ENCODE measurements around the gene SAMD11. TPM values are rescaled to one million over a fixed set of nuclear protein-coding genes. Genes with fewer than 3 reads are reported as not detected.

Gene SAMD11
- total and polyA plus RNA-seq, 5 experiments from 2014 or later, result 0.29 TPM; not detected in 4

GRCh38 chr1:906600-907420 lies 16.9 kb upstream of the SAMD11 start:
- POLR2A ChIA-PET, result interaction anchor here (1.2 to 2.1 kb wide), 2 partner anchors 13 to 70 kb away, joined by 4 read pairs; no protein-coding TSS in a partner anchor
- Mint-ChIP-seq H3K27me3 (peaks cover 13 to 49% (median 28%) of the 10 kb centered on the region in 5 donors), H3K27ac (peak overlapping the region in 1 of 10 donors; percentile 55), H3K4me1 (peaks cover 7 to 18% (median 13%) of the 10 kb centered on the region in 4 donors), H3K4me3 (peak overlapping the region in 8 of 10 donors; percentile 7 to 80 (median 26)), H3K9me3 (peaks cover 0 to 7% (median 0%) of the 10 kb centered on the region in 9 donors), H3K36me3 (no peaks in the 10 kb centered on the region)
- DNase-seq (no peak), ATAC-seq (no peak)

- POLR2A ChIA-PET, result no interaction called here
- Mint-ChIP-seq H3K4me3 (no peak overlapping the region), H3K9me3 (peaks cover 0 to 7% (median 0%) of the 10 kb centered on the region in 9 donors), H3K36me3 (no peaks in the 10 kb centered on the region), H3K4me1 (peaks cover 13 to 21% (median 19%) of the 10 kb centered on the region in 4 donors), H3K27me3 (peaks cover 13 to 58% (median 35%) of the 10 kb centered on the region in 5 donors), H3K27ac (no peak overlapping the region)
- ATAC-seq (no peak), DNase-seq (no peak)
Observed at GRCh38 chr1:907611-908451, 15.9 kb upstream of the SAMD11 start.

- ATAC-seq (no peak), DNase-seq (no peak)
- Mint-ChIP-seq H3K36me3 (no peaks in the 10 kb centered on the region), H3K27ac (no peak overlapping the region), H3K27me3 (peaks cover 13 to 67% (median 36%) of the 10 kb centered on the region in 5 donors), H3K4me3 (no peak overlapping the region), H3K9me3 (peaks cover 0 to 7% (median 0%) of the 10 kb centered on the region in 9 donors), H3K4me1 (peaks cover 13 to 21% (median 19%) of the 10 kb centered on the region in 4 donors)
- POLR2A ChIA-PET, result no interaction called here
Observed at GRCh38 chr1:908661-909060, 15.1 kb upstream of the SAMD11 start.

GRCh38 chr1:909861-910310 lies 13.8 kb upstream of the SAMD11 start:
- POLR2A ChIA-PET, result no interaction called here
- Mint-ChIP-seq H3K9me3 (peaks cover 0 to 7% (median 0%) of the 10 kb centered on the region in 9 donors), H3K27ac (no peak overlapping the region), H3K27me3 (peaks cover 13 to 76% (median 36%) of the 10 kb centered on the region in 5 donors), H3K4me1 (peaks cover 13 to 21% (median 14%) of the 10 kb centered on the region in 4 donors), H3K36me3 (no peaks in the 10 kb centered on the region), H3K4me3 (no peak overlapping the region)
- ATAC-seq (no peak), DNase-seq (no peak)

DNA sequence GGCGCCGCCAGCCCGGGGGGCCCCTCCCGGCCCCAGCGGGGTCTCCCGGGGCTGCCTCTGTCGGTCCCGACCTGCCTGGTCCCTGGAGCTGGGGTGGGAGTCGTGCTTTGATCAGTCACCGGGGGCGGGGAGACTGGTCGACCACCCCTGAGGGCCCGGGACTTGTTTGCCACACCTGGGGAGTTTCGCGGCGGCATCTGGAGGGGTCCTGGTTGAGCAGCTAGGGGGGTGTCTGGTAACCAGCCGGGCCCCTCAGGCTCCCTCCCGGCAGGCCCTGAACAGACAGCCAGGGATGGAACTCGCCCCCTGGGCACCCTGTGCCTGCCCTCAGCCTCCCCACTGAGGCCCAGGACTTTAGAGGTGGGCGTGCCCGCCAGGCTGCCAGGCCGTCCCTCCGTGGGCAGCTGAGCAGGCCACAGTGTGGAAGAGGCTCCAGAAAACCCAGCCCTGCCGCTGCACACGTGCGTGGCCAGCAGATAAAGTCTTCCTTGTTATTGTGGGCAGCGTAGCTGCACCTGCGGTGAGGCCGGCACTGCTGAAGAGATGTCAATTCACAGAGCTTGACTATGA lies 13.3 kb upstream of the SAMD11 start:
- Mint-ChIP-seq H3K9me3 (peaks cover 0 to 7% (median 0%) of the 10 kb centered on the region in 9 donors), H3K4me3 (peak overlapping the region in 1 of 10 donors; percentile 15), H3K27me3 (peaks cover 13 to 78% (median 33%) of the 10 kb centered on the region in 5 donors), H3K36me3 (no peaks in the 10 kb centered on the region), H3K4me1 (peaks cover 9 to 16% (median 10%) of the 10 kb centered on the region in 4 donors), H3K27ac (no peak overlapping the region)
- POLR2A ChIA-PET, result no interaction called here
- DNase-seq, result peak in 2 of 10 donors; percentile 3 to 55
- no peak for ATAC-seq

DNA sequence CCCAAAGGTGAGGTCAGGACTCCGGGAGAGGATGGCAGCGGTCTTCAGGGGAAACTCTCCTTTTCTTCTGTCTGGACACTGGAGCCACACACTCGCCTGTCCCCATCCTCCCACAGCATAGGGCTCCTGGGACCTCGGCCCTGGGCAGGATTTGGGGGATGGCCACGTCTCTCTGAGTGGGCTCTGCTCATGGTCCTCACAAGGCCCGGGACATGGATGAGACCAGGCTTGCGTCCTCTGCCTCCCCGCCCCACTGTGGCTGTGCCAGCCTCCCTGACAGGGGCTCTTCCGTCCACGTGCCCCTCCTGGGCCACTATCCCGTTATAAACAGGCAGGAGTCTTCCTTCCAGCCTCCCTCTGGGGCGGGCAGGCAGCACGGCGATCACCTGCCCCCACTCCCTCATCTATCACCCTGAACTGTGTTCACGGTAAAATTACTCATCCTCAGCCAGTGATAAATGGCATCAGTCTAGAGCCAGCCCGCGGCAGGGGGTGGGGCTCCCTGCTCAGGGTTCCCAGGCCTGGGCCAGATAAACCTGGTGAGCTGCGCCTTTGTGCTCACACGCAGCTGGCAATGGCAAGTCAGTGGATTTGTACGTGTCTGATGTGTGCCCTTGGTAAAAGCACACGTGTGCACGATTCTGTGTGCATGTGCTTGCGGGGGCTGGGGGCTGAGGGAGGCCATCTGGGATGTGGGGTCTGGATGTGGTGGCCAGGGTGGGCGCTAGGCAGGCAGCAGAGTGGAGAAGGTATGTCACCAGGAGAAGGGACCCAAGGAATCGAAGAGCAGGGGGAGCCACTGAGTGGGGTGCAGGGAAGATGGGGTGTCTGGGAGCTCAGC lies 12.6 kb upstream of the SAMD11 start:
- ATAC-seq (no peak), DNase-seq (peak in 1 of 10 donors; percentile 62)
- POLR2A ChIA-PET, result no interaction called here
- Mint-ChIP-seq H3K4me3 (peak overlapping the region in 1 of 10 donors; percentile 15), H3K9me3 (peaks cover 0 to 7% (median 0%) of the 10 kb centered on the region in 9 donors), H3K4me1 (peaks cover 7 to 14% (median 9%) of the 10 kb centered on the region in 4 donors), H3K36me3 (no peaks in the 10 kb centered on the region), H3K27ac (peak overlapping the region in 1 of 10 donors; percentile 46), H3K27me3 (peaks cover 13 to 76% (median 32%) of the 10 kb centered on the region in 5 donors)

GRCh38 chr1:911875-912739 lies 11.6 kb upstream of the SAMD11 start:
- POLR2A ChIA-PET, result no interaction called here
- DNase-seq, result peak in 1 of 10 donors; percentile 53
- Mint-ChIP-seq H3K9me3 (peaks cover 0 to 7% (median 0%) of the 10 kb centered on the region in 9 donors), H3K4me3 (no peak overlapping the region), H3K36me3 (no peaks in the 10 kb centered on the region), H3K27ac (peak overlapping the region in 1 of 10 donors; percentile 46), H3K4me1 (peaks cover 6 to 7% (median 7%) of the 10 kb centered on the region in 4 donors), H3K27me3 (peaks cover 11 to 69% (median 26%) of the 10 kb centered on the region in 5 donors)
- ATAC-seq, result no peak

DNA sequence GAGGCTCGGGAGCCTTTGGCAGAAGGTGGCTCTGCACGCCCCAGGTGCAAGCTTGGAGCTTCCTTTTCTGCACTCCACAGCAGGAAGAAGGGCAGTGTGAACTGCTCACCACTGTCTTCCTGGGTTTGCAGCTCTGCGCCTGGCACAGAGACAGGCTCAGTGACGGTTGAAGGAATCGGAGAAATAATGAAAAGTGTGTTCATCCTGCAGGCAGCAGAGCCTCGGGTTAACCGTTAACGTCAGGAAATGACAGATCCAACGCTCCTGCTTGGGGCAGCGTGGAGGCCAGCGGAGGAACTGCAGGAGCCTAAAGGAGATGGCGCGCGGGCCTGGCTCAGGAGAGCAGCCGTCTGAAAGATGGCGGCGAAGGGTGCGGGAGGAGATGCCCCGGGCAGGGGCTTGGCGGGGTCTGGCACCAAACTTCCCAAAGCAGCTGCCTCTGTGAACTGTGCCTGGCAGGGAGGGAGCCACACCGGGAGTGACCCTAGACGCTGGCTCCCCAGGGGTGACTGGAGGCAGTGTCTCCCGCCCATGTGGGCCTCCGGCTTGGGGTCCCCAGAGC lies 10.9 kb upstream of the SAMD11 start:
- no peak overlapping the region for H3K4me3 Mint-ChIP-seq
- POLR2A ChIA-PET, result no interaction called here
- H3K27me3 Mint-ChIP-seq, result peaks cover 12 to 69% (median 28%) of the 10 kb centered on the region in 5 donors
- H3K36me3 Mint-ChIP-seq, result no peaks in the 10 kb centered on the region
- peaks cover 0 to 7% (median 0%) of the 10 kb centered on the region in 9 donors for H3K9me3 Mint-ChIP-seq
- peaks cover 6 to 7% (median 7%) of the 10 kb centered on the region in 4 donors for H3K4me1 Mint-ChIP-seq
- H3K27ac Mint-ChIP-seq, result peak overlapping the region in 1 of 10 donors; percentile 46
- DNase-seq, result no peak
- peak in 1 of 2 donors; percentile 58 for ATAC-seq

DNA sequence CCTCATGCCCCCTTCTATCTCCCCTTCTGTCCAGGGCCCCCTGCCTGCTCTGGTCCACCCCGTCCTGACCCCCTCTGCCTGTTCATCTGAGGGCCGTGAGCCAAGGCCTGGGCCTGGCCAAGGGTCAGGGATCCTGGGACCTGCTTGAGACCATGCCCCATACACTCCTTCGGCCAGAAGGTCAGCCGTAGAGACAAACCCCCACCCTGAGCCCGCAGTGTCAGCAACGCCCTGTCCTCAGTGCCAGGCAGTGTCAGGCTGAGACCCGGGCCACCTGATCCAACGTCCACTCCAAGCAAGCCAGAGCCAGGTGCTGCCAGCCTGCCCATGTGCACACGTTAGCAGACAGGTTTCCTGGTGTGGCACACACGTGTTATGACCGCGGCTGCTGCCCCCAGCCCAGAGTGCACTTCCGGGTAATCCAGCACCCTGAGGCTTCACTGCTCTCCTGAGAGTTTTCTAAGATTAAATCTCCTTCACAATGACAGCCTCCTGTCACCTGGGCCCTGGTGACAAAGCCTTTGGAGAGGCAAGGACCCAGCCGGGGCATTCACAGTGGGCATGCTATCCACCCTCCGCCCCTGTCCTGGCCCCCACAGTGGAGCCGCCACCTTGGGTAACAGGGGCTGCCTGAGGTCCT lies 10.1 kb upstream of the SAMD11 start:
- peaks cover 11 to 70% (median 28%) of the 10 kb centered on the region in 5 donors for H3K27me3 Mint-ChIP-seq
- DNase-seq (no peak), ATAC-seq (no peak)
- POLR2A ChIA-PET, result no interaction called here
- peaks cover 5 to 7% (median 6%) of the 10 kb centered on the region in 4 donors for H3K4me1 Mint-ChIP-seq
- peaks cover 0 to 3% (median 0%) of the 10 kb centered on the region in 9 donors for H3K9me3 Mint-ChIP-seq
- H3K36me3 Mint-ChIP-seq, result no peaks in the 10 kb centered on the region
- H3K4me3 Mint-ChIP-seq, result no peak overlapping the region
- H3K27ac Mint-ChIP-seq, result no peak overlapping the region

GRCh38 chr1:914131-914890 lies 9.4 kb upstream of the SAMD11 start:
- H3K36me3 Mint-ChIP-seq, result no peaks in the 10 kb centered on the region
- H3K4me3 Mint-ChIP-seq, result no peak overlapping the region
- no peak for ATAC-seq
- H3K27me3 Mint-ChIP-seq, result peaks cover 11 to 77% (median 30%) of the 10 kb centered on the region in 5 donors
- H3K4me1 Mint-ChIP-seq, result peaks cover 5 to 7% (median 6%) of the 10 kb centered on the region in 4 donors
- H3K27ac Mint-ChIP-seq, result no peak overlapping the region
- H3K9me3 Mint-ChIP-seq, result peaks cover 0 to 3% (median 0%) of the 10 kb centered on the region in 9 donors
- POLR2A ChIA-PET, result interaction anchor here (0.7 kb wide), 1 partner anchor 26 kb away, joined by 5 read pairs; no protein-coding TSS in a partner anchor
- DNase-seq, result peak in 1 of 10 donors; percentile 50
